ENCODE measurements around the gene VSTM4.

DNA sequence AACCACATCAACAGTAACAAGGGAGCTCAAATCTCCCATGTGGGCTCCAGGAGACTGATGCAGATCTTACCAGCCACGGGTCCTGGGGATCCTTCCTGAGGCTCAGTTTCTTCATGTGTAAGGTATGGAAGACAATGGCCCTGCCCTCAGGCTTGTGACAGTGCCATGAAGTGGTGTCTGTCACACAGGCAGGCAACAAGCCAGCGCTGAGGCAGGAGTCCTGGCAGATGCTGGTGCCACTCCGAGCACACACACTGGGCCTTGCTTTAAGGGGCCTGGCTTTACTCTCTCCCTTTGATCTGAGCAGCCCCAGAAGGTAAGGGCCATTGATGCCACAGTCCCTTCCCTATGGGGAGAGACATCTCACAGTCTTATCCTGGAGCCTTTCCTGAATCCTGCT is 147.3 kb downstream of the VSTM4 start:
- TF ChIP-seq, protein P1, sequence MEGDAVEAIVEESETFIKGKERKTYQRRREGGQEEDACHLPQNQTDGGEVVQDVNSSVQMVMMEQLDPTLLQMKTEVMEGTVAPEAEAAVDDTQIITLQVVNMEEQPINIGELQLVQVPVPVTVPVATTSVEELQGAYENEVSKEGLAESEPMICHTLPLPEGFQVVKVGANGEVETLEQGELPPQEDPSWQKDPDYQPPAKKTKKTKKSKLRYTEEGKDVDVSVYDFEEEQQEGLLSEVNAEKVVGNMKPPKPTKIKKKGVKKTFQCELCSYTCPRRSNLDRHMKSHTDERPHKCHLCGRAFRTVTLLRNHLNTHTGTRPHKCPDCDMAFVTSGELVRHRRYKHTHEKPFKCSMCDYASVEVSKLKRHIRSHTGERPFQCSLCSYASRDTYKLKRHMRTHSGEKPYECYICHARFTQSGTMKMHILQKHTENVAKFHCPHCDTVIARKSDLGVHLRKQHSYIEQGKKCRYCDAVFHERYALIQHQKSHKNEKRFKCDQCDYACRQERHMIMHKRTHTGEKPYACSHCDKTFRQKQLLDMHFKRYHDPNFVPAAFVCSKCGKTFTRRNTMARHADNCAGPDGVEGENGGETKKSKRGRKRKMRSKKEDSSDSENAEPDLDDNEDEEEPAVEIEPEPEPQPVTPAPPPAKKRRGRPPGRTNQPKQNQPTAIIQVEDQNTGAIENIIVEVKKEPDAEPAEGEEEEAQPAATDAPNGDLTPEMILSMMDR (IDR thresholded peaks at IDR 0.05) = no peak
- TF ChIP-seq POLR2A (IDR thresholded peaks at IDR 0.05) = no peak
